HL-60 (cell line): ENCODE results near the gene DOCK6.

ENCODE experiments used
- GABPA ChIP-seq: IDR thresholded peaks from 2 replicates; pipeline ENCODE4 v1.6.1; 2012; ENCODE audit warnings: low read depth
- POLR2AphosphoS5 ChIP-seq: IDR thresholded peaks from 2 replicates; pipeline ENCODE4 v1.6.1; 2012; ENCODE audit warnings: low read depth
- SPI1 ChIP-seq: IDR thresholded peaks from 2 replicates; pipeline ENCODE4 v1.6.1; 2012; ENCODE audit warnings: low read depth, mild to moderate bottlenecking, borderline replicate concordance
- TF ChIP-seq, protein P1 (sequence below): IDR thresholded peaks from one replicate; pipeline ENCODE4 v1.5.1; 2011; ENCODE audit warnings: low read length, control low read depth, inconsistent platforms; ENCODE audit not compliant: insufficient read depth
- TF ChIP-seq, protein P2 (sequence below): IDR thresholded peaks from 2 replicates; pipeline ENCODE4 v1.6.1; 2012; ENCODE audit warnings: low read depth; ENCODE audit not compliant: insufficient replicate concordance

DNA sequence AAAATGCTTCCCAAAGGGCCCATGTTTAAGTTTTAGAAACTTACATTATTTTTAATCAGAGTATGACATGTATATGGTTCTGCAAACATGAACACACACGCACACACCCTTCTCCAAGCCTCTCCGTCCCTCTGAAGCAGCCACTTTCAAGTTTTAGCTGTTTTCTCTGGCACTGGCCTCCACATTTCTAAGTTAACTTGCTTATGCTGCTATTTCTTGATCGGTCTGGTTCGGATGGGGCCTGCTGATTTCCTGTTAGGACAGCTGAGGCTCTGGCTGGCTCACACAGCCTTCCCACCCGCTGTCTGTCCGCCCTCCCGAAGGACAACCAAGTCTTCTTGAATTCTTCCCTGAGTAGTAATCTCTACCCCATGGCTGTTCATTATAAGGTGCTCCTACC is 111.1 kb downstream of the DOCK6 start:
- TF ChIP-seq, protein P1, sequence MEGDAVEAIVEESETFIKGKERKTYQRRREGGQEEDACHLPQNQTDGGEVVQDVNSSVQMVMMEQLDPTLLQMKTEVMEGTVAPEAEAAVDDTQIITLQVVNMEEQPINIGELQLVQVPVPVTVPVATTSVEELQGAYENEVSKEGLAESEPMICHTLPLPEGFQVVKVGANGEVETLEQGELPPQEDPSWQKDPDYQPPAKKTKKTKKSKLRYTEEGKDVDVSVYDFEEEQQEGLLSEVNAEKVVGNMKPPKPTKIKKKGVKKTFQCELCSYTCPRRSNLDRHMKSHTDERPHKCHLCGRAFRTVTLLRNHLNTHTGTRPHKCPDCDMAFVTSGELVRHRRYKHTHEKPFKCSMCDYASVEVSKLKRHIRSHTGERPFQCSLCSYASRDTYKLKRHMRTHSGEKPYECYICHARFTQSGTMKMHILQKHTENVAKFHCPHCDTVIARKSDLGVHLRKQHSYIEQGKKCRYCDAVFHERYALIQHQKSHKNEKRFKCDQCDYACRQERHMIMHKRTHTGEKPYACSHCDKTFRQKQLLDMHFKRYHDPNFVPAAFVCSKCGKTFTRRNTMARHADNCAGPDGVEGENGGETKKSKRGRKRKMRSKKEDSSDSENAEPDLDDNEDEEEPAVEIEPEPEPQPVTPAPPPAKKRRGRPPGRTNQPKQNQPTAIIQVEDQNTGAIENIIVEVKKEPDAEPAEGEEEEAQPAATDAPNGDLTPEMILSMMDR: no peak
- no peak for TF ChIP-seq GABPA
- TF ChIP-seq, protein P2, sequence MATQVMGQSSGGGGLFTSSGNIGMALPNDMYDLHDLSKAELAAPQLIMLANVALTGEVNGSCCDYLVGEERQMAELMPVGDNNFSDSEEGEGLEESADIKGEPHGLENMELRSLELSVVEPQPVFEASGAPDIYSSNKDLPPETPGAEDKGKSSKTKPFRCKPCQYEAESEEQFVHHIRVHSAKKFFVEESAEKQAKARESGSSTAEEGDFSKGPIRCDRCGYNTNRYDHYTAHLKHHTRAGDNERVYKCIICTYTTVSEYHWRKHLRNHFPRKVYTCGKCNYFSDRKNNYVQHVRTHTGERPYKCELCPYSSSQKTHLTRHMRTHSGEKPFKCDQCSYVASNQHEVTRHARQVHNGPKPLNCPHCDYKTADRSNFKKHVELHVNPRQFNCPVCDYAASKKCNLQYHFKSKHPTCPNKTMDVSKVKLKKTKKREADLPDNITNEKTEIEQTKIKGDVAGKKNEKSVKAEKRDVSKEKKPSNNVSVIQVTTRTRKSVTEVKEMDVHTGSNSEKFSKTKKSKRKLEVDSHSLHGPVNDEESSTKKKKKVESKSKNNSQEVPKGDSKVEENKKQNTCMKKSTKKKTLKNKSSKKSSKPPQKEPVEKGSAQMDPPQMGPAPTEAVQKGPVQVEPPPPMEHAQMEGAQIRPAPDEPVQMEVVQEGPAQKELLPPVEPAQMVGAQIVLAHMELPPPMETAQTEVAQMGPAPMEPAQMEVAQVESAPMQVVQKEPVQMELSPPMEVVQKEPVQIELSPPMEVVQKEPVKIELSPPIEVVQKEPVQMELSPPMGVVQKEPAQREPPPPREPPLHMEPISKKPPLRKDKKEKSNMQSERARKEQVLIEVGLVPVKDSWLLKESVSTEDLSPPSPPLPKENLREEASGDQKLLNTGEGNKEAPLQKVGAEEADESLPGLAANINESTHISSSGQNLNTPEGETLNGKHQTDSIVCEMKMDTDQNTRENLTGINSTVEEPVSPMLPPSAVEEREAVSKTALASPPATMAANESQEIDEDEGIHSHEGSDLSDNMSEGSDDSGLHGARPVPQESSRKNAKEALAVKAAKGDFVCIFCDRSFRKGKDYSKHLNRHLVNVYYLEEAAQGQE: no peak
- no peak for TF ChIP-seq POLR2AphosphoS5
- TF ChIP-seq SPI1: no peak
